MM.1S (cell line): Measurements from ENCODE around the gene NOS3.
"Not testable (repeated sequence)": the region's sequence is repeated elsewhere in the genome, so short reads cannot be mapped to it uniquely, and the experiment has no call there.

ENCODE experiments used
- DNase-seq: peaks from one replicate; pipeline ENCODE4 v3.0.0-alpha.2; 2015
- H2AFZ ChIP-seq: fragments of 300-600 bp; sonication (generic); 2 replicates; pipeline ENCODE4 v1.6.0; 2016; ENCODE audit warnings: antibody characterized with exemption, low read length
- H3F3A ChIP-seq: fragments of 300-600 bp; sonication (generic); 2 replicates; pipeline ENCODE4 v1.6.1; 2016; ENCODE audit warnings: mild to moderate bottlenecking, antibody characterized with exemption, low read length, moderate library complexity, mixed read lengths; ENCODE audit not compliant: insufficient read depth
- H3K27ac ChIP-seq: fragments of 300-600 bp; sonication (generic); 2 replicates; pipeline ENCODE4 v1.5.1; 2016; ENCODE audit warnings: mild to moderate bottlenecking, low read length
- H3K27me3 ChIP-seq: fragments of 300-600 bp; sonication (generic); replicated peaks from 2 replicates; pipeline ENCODE4 v1.6.0; 2016; ENCODE audit warnings: low read length; ENCODE audit not compliant: insufficient read depth
- H3K36me3 ChIP-seq: fragments of 300-600 bp; sonication (generic); replicated peaks from 2 replicates; pipeline ENCODE4 v1.6.1; 2016; ENCODE audit warnings: mild to moderate bottlenecking, low read length, mixed read lengths; ENCODE audit not compliant: insufficient read depth
- H3K4me1 ChIP-seq: fragments of 300-600 bp; sonication (generic); 2 replicates; pipeline ENCODE4 v1.6.1; 2016; ENCODE audit warnings: low read length, mixed read lengths
- H3K4me2 ChIP-seq: fragments of 300-600 bp; sonication (generic); 2 replicates; pipeline ENCODE4 v1.6.0; 2016; ENCODE audit warnings: low read depth, low read length
- H3K4me3 ChIP-seq: fragments of 300-600 bp; sonication (generic); 2 replicates; pipeline ENCODE4 v1.5.1; 2016; ENCODE audit warnings: low read length, mixed read lengths
- H3K79me2 ChIP-seq: fragments of 300-600 bp; sonication (generic); 2 replicates; pipeline ENCODE4 v1.6.1; 2016; ENCODE audit warnings: mixed run types, low read length, mixed read lengths
- H3K9ac ChIP-seq: fragments of 300-600 bp; sonication (generic); 2 replicates; pipeline ENCODE4 v1.6.1; 2016; ENCODE audit warnings: low read length, mixed read lengths
- H3K9me2 ChIP-seq: fragments of 300-600 bp; sonication (generic); replicated peaks from 2 replicates; pipeline ENCODE4 v1.6.1; 2016; ENCODE audit warnings: mild to moderate bottlenecking, low read length, mixed read lengths; ENCODE audit not compliant: insufficient read depth
- H3K9me3 ChIP-seq: fragments of 300-600 bp; sonication (generic); replicated peaks from 2 replicates; pipeline ENCODE4 v1.6.1; 2016; ENCODE audit warnings: mild to moderate bottlenecking, low read length, mixed read lengths; ENCODE audit not compliant: insufficient read depth
- H4K20me1 ChIP-seq: fragments of 300-600 bp; sonication (generic); 2 replicates; pipeline ENCODE4 v1.6.1; 2016; ENCODE audit warnings: mild to moderate bottlenecking, low read length, moderate library complexity, mixed read lengths; ENCODE audit not compliant: insufficient read depth
- CTCF ChIP-seq: fragments of 300-600 bp; sonication (generic); IDR thresholded peaks from 2 replicates; pipeline ENCODE4 v1.5.1; 2016; ENCODE audit warnings: antibody characterized with exemption, low read length, mixed read lengths
- EZH2 ChIP-seq: fragments of 300-600 bp; sonication (generic); optimal IDR thresholded peaks from 2 replicates; pipeline ENCODE3; 2017; ENCODE audit warnings: low read depth, mild to moderate bottlenecking, antibody characterized with exemption, low read length, mixed read lengths
- EZH2phosphoT487 ChIP-seq: fragments of 300-600 bp; sonication (generic); IDR thresholded peaks from 2 replicates; pipeline ENCODE4 v1.6.1; 2018; ENCODE audit warnings: antibody characterized with exemption, low read length

NOS3 gene

GRCh38 chr7:151010307-151011096 is 19.7 kb downstream of the NOS3 start:
- Histone ChIP-seq H3K36me3 (no peaks in the 10 kb centered on the region), H2AFZ (no peak overlapping the region), H3F3A (0 out of 2 replicates have a peak, but pooled peaks cover 4% of the 10 kb centered on the region), H4K20me1 (no peaks in the 10 kb centered on the region), H3K79me2 (no peaks in the 10 kb centered on the region), H3K9me2 (no peaks in the 10 kb centered on the region), H3K27ac (no peak overlapping the region), H3K4me2 (no peak overlapping the region), H3K9ac (no peak overlapping the region), H3K4me1 (peaks cover 8% of the 10 kb centered on the region; the same call in 1 of the 2 replicates), H3K4me3 (no peak overlapping the region), H3K9me3 (no peaks in the 10 kb centered on the region), H3K27me3 (peaks cover 21% of the 10 kb centered on the region)
- no peak for TF ChIP-seq CTCF
- no peak for TF ChIP-seq EZH2phosphoT487
- no peak for TF ChIP-seq EZH2
- no peak for DNase-seq

GRCh38 chr7:151011097-151011409 is 20.2 kb downstream of the NOS3 start:
- no peaks in the 10 kb centered on the region for H3K36me3 ChIP-seq
- H3K27me3 ChIP-seq = peaks cover 26% of the 10 kb centered on the region
- H3K9me2 ChIP-seq = no peaks in the 10 kb centered on the region
- no peaks in the 10 kb centered on the region for H3K9me3 ChIP-seq
- no peak overlapping the region for H3K4me2 ChIP-seq
- no peak overlapping the region for H3K4me3 ChIP-seq
- no peak overlapping the region for H3K9ac ChIP-seq
- no peak overlapping the region for H2AFZ ChIP-seq
- no peaks in the 10 kb centered on the region for H3K79me2 ChIP-seq
- no peak for DNase-seq
- TF ChIP-seq EZH2phosphoT487 (no peak), EZH2 (no peak), CTCF (no peak)
- H3K27ac ChIP-seq = no peak overlapping the region
- H3K4me1 ChIP-seq = peaks cover 8% of the 10 kb centered on the region; the same call in 1 of the 2 replicates
- no peaks in the 10 kb centered on the region for H4K20me1 ChIP-seq
- 0 out of 2 replicates have a peak, but pooled peaks cover 4% of the 10 kb centered on the region for H3F3A ChIP-seq

- not testable (repeated sequence) for H3K4me1 ChIP-seq
Measured at GRCh38 chr7:151011616-151012015, 20.8 kb downstream of the NOS3 start.

GRCh38 chr7:151012031-151012692 is 21.3 kb downstream of the NOS3 start:
- no peaks in the 10 kb centered on the region for H3K9me2 ChIP-seq
- no peaks in the 10 kb centered on the region for H3K79me2 ChIP-seq
- no peak overlapping the region for H3K4me2 ChIP-seq
- no peak for DNase-seq
- TF ChIP-seq CTCF (no peak), EZH2 (no peak), EZH2phosphoT487 (no peak)
- H3K36me3 ChIP-seq = no peaks in the 10 kb centered on the region
- no peaks in the 10 kb centered on the region for H4K20me1 ChIP-seq
- H3K9ac ChIP-seq = no peak overlapping the region
- H3K4me3 ChIP-seq = no peak overlapping the region
- no peak overlapping the region for H3K27ac ChIP-seq
- peaks cover 38% of the 10 kb centered on the region for H3K27me3 ChIP-seq
- H3K9me3 ChIP-seq = no peaks in the 10 kb centered on the region
- H3K4me1 ChIP-seq = peaks cover 8% of the 10 kb centered on the region; the same call in 1 of the 2 replicates
- 0 out of 2 replicates have a peak, but pooled peaks cover 4% of the 10 kb centered on the region for H3F3A ChIP-seq
- H2AFZ ChIP-seq = no peak overlapping the region

More at GRCh38 chr7:151011616-151012015, 20.8 kb downstream of the NOS3 start:
- not testable (repeated sequence) for H3F3A ChIP-seq, DNase-seq, H3K9ac ChIP-seq, H2AFZ ChIP-seq, H3K79me2 ChIP-seq, H3K9me3 ChIP-seq, H3K27ac ChIP-seq, H3K4me2 ChIP-seq, H4K20me1 ChIP-seq, H3K36me3 ChIP-seq, H3K4me3 ChIP-seq, H3K9me2 ChIP-seq
- H3K27me3 ChIP-seq = peaks cover 32% of the 10 kb centered on the region
